Mammary microvascular endothelial cell (primary cell): ENCODE data around the gene NANP. TPM values are rescaled to one million over a fixed set of nuclear protein-coding genes. Genes with fewer than 3 reads are reported as not detected.

ENCODE experiments used
- total RNA-seq: library from RNA; depleted of rRNA; stranded (reverse); fragments of >200 nt; gene quantifications from 2 replicates; pipeline ENCODE4 v1.2.3, GENCODE V29; 2015

NANP gene
- 7.2 and 8.1 TPM in 2 replicates for total RNA-seq

GRCh38 chr20:25623736-25624499 lies at the start of gene NANP:
Gene NANP (minus strand): TSS chr20:25624014. CDS start chr20:25623948, 66 bp downstream.

GRCh38 chr20:25584905-25585704 lies 38.7 kb downstream of the NANP start, which contains the start of gene NINL:
Gene NINL (minus strand): TSS chr20:25585531. CDS start chr20:25526587, 58,944 bp downstream.

Other genes starting within 250 kb of the NANP start
- gene ABHD12, start 233.2 kb downstream of the NANP start, total RNA-seq = 37.2 and 42.6 TPM in 2 replicates
- 21.6 and 23.1 TPM in 2 replicates for gene GINS1, start 216.3 kb downstream of the NANP start, total RNA-seq
- 5.1 and 7.9 TPM in 2 replicates for gene NINL, start 38.5 kb downstream of the NANP start, total RNA-seq
- 7.1 and 7.5 TPM in 2 replicates for gene ZNF337, start 72.8 kb upstream of the NANP start, total RNA-seq